Transverse colon (tissue), 4 donors: ENCODE data around the gene MED26. TPM values are rescaled to one million over a fixed set of nuclear protein-coding genes. Genes with fewer than 3 reads are reported as not detected.

Experiments
- DNase-seq: peaks from one replicate; pipeline ENCODE4 v3.0.0-alpha.2; 2019
- H3K27ac ChIP-seq, 4 donors: fragments of 200-600 bp; sonication (generic); 2 replicates each; pipeline ENCODE4 v1.5.1; 2016 to 2018; ENCODE audit warnings: inconsistent platforms in 4 of 4
- H3K27me3 ChIP-seq: fragments of 200-600 bp; sonication (generic); 2 replicates; pipeline ENCODE4 v1.5.1; 2017; ENCODE audit warnings: inconsistent platforms
- H3K36me3 ChIP-seq, 4 donors: fragments of 200-600 bp; sonication (generic); 2 replicates each; pipeline ENCODE4 v1.5.1; 2017 to 2019; ENCODE audit warnings: inconsistent platforms in 4 of 4
- H3K4me1 ChIP-seq, 4 donors: fragments of 200-600 bp; sonication (generic); 2 replicates each; pipeline ENCODE4 v1.5.1; 2017 to 2020; ENCODE audit warnings: inconsistent platforms in 4 of 4
- H3K4me3 ChIP-seq, 4 donors: fragments of 200-600 bp; sonication (generic); 1 replicate in 1 of 4; 2 replicates in 3 of 4; pipeline versions ENCODE4 v1.5.1 to v1.6.1; 2017 to 2019; ENCODE audit warnings: inconsistent platforms in 4 of 4
- H3K9me3 ChIP-seq, 2 donors: fragments of 200-600 bp; sonication (generic); 2 replicates each; pipeline ENCODE4 v1.5.1; 2017 to 2019; ENCODE audit warnings: inconsistent platforms in 2 of 2
- EP300 ChIP-seq: sonication (generic); formaldehyde crosslinking; IDR thresholded peaks from one replicate; pipeline ENCODE4 v1.6.1; 2017; ENCODE audit warnings: antibody characterized with exemption, low read depth
- POLR2A ChIP-seq: fragments of 450-650 bp; IDR thresholded peaks from one replicate; pipeline ENCODE4 v1.6.1; 2016; ENCODE audit warnings: antibody characterized with exemption, mild to moderate bottlenecking, moderate library complexity
- POLR2AphosphoS5 ChIP-seq, 3 donors: sonication (generic); formaldehyde crosslinking; IDR thresholded peaks; one replicate each; pipeline ENCODE4 v1.6.1; 2016; ENCODE audit warnings: antibody characterized with exemption in 3 of 3
- WGBS, 2 donors: methylation state at CpG; one replicate each; pipeline ENCODE4 v1.1.5; 2018; ENCODE audit warnings: low coverage in 1 of 2; 5-methylcytosine and 5-hydroxymethylcytosine counted together
- in situ Hi-C, 4 donors: fragments of 200-750 bp; cut with MboI; loops; one replicate each; pipeline versions ENCODE4 v1.15.0 to v1.15.1; 2017; ENCODE audit warnings: low sequenced_read_pairs in 3 of 4, low pct_ligation_motif_present in 1 of 4, low pct_unique_long_range_greater_than_20kb in 1 of 4
- intact Hi-C: fragments of 100-400 bp; cut with DNase I; formaldehyde crosslinking; loops from one replicate; pipeline ENCODE4 v1.15.1; 2023; ENCODE audit warnings: low total_unique reads
- total RNA-seq, 4 donors: library from RNA; depleted of rRNA; stranded (reverse); fragments of >200 nt; gene quantifications; one replicate each; pipeline ENCODE4 v1.1.0, GENCODE V29; 2016
- TF ChIP-seq, protein P1 (sequence below), 5 experiments: fragments of 200-600 bp in 3 of 5; fragments of 450-650 bp in 2 of 5; sonication (generic) in 3 of 5; IDR thresholded peaks; 1 replicate in 2 of 5; 2 replicates in 3 of 5; pipeline ENCODE4 v1.5.1; 2016 to 2017; ENCODE audit warnings: antibody characterized with exemption in 5 of 5, inconsistent platforms in 3 of 5, mild to moderate bottlenecking in 2 of 5, moderate library complexity in 1 of 5

MED26 gene
- total RNA-seq, 4 donors from 2014 or later: 7.8 to 15.0 (median 9.5) TPM

DNA sequence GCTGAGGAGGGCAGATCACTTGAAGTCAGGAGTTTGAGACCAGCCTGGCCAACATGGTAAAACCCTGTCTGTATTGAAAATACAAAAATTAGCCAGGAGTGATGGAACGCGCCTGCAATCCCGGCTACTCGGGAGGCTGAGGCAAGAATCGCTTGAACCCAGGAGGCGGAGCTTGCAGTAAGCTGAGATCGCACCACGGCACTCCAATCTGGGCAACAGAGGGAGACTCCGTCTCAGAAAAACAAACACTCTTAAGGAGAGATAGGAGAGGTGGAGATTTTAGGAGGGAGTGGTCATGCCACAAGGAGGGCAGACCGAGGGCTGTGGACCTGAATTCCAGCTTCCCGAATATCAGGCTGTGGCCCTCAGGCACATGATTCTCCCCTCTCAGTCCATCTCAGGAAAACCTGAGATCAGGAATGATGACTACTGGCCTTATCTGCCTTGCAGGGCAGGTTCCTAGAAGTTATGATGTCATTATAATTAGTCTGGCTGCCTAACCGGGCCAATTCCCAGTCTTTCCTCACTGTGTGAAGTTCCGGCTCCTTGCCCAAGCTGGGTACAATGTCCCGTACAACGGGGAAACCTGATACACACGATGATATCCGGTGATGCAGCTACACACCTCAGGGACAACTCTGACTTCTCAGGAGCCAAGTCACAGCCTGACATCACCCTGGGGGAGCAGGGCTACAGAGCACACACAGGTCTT is 58.2 kb downstream of the MED26 start:
- peaks cover 0 to 17% (median 5%) of the 10 kb centered on the region in 4 donors for H3K36me3 ChIP-seq
- 88 to 90% methylated on average over 12 to 17 of the region's 17 CpGs for WGBS, 2 donors
- H3K4me1 ChIP-seq: peaks cover 16 to 31% (median 27%) of the 10 kb centered on the region in 4 donors
- H3K27me3 ChIP-seq: no peaks in the 10 kb centered on the region
- no peaks in the 10 kb centered on the region for H3K9me3 ChIP-seq
- no peak overlapping the region for H3K27ac ChIP-seq
- in situ Hi-C loops: no loop called here
- no peak overlapping the region for H3K4me3 ChIP-seq
- DNase-seq: no peak
- intact Hi-C loops: loop anchor here (10.0 kb wide), 1 partner anchor 55 kb away; the partner anchor contains the start of gene MED26
- TF ChIP-seq EP300 (no peak), POLR2A (no peak), POLR2AphosphoS5 (IDR thresholded peaks at IDR 0.05) (no peak)
- TF ChIP-seq, protein P1, sequence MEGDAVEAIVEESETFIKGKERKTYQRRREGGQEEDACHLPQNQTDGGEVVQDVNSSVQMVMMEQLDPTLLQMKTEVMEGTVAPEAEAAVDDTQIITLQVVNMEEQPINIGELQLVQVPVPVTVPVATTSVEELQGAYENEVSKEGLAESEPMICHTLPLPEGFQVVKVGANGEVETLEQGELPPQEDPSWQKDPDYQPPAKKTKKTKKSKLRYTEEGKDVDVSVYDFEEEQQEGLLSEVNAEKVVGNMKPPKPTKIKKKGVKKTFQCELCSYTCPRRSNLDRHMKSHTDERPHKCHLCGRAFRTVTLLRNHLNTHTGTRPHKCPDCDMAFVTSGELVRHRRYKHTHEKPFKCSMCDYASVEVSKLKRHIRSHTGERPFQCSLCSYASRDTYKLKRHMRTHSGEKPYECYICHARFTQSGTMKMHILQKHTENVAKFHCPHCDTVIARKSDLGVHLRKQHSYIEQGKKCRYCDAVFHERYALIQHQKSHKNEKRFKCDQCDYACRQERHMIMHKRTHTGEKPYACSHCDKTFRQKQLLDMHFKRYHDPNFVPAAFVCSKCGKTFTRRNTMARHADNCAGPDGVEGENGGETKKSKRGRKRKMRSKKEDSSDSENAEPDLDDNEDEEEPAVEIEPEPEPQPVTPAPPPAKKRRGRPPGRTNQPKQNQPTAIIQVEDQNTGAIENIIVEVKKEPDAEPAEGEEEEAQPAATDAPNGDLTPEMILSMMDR (IDR thresholded peaks at IDR 0.05): no peak

GRCh38 chr19:16566702-16567101 is 61.3 kb downstream of the MED26 start:
- peak overlapping the region in 3 of 4 donors; percentile 28 to 65 (median 34) for H3K27ac ChIP-seq
- H3K27me3 ChIP-seq: no peaks in the 10 kb centered on the region
- TF ChIP-seq EP300: no peak
- WGBS, 2 donors: 92 to 98% methylated on average over 5 of the region's 5 CpGs
- DNase-seq: no peak
- H3K9me3 ChIP-seq: no peaks in the 10 kb centered on the region
- H3K36me3 ChIP-seq: peaks cover 0 to 43% (median 12%) of the 10 kb centered on the region in 4 donors
- intact Hi-C loops: no loop called here
- in situ Hi-C loops: no loop called here
- H3K4me1 ChIP-seq: peaks cover 5 to 11% (median 9%) of the 10 kb centered on the region in 4 donors
- no peak overlapping the region for H3K4me3 ChIP-seq

GRCh38 chr19:16566161-16566560 is 61.8 kb downstream of the MED26 start:
- TF ChIP-seq POLR2AphosphoS5 (IDR thresholded peaks at IDR 0.05): no peak
- TF ChIP-seq EP300: no peak
- TF ChIP-seq, protein P1 (IDR thresholded peaks at IDR 0.05): no peak
- no peak for TF ChIP-seq POLR2A
- Histone ChIP-seq H3K4me1 (peaks cover 2 to 6% (median 4%) of the 10 kb centered on the region in 4 donors), H3K27ac (peak overlapping the region in 3 of 4 donors; percentile 28 to 65 (median 41)), H3K4me3 (no peak overlapping the region), H3K36me3 (peaks cover 0 to 44% (median 14%) of the 10 kb centered on the region in 4 donors), H3K27me3 (no peaks in the 10 kb centered on the region), H3K9me3 (no peaks in the 10 kb centered on the region)
- DNase-seq: peak; percentile 51
- 70 to 75% methylated on average over 2 to 10 of the region's 10 CpGs for WGBS, 2 donors
- intact Hi-C loops (no loop called here), in situ Hi-C loops (no loop called here)

DNA sequence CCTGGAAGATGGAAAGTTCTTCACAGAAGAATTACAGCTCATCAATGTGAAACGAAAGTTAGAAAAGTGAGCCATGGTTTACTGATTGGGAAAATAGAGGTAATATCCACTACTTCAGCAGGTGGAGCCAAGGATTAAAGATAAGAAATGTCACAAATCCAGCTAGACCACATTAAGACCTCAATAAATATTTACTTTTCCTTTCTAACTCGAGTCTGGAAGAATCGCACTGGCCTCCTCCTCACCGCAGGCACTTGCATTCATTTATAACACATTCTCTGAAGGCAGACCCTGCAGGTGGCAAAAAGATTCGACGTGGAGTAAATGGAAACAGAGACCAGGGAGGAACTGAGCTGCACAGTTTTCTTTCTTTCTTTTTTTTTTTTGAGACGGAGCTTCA is 63.2 kb downstream of the MED26 start:
- Histone ChIP-seq H3K36me3 (peaks cover 0 to 50% (median 14%) of the 10 kb centered on the region in 4 donors), H3K27me3 (no peaks in the 10 kb centered on the region), H3K9me3 (no peaks in the 10 kb centered on the region), H3K4me3 (no peak overlapping the region), H3K4me1 (no peaks in the 10 kb centered on the region), H3K27ac (no peak overlapping the region)
- in situ Hi-C loops: no loop called here
- WGBS, 2 donors: 39 to 56% methylated on average over 4 to 7 of the region's 7 CpGs
- no peak for DNase-seq
- intact Hi-C loops: no loop called here
- TF ChIP-seq POLR2AphosphoS5 (IDR thresholded peaks at IDR 0.05) (no peak), EP300 (no peak), POLR2A (no peak)
- TF ChIP-seq, protein P1 (IDR thresholded peaks at IDR 0.05): no peak
